Measurements from ENCODE around the gene TMPRSS6.

TMPRSS6 gene

DNA sequence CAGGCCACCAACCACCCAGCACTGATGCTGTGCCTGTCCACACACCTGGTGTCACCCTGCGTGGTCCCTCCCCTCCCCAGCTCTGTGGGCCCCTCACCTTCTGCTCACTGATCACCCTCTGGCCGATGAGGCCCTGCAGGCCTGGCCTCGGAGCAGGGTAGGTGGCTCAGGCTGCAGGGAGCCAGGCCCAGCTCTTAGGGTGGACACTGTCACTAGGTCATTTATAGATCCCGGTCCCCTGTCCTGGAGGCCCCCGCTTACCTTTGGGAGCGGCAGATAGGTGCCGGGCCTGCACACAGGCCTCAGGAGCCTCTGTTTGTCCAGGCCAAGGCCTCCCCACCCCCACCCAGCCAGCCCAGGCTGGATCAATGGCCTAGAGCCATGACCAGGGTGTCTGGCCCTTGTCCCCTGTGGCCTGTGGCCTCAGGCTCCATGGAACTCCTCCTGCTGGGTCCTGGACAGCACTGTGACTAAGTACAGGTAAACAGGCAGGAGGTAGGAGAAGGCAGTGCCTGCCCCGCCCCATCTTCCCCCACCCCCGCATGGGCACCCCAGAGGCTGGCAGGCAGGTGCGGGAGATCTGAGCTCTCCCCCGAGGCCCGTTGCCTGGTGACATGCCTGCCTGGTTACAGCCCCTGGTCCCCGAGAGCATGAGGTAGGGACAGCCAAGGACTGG lies at the start of gene TMPRSS6:
TMPRSS6 (minus strand) TSS at position 472 of the 676 bp plus-strand sequence. CDS start 6,296 bp downstream, outside the sequence.
- in situ Hi-C loops (cut with MboI; ENCODE audit: low sequenced_read_pairs), result no loop called here
- no peak for DNase-seq (ENCODE audit: low spot score in 2 of 2)
- Histone ChIP-seq H3K36me3 (replicated peaks) (no peaks in the 10 kb centered on the region), H3K9me3 (no peaks in the 10 kb centered on the region), H3K4me3 (no peak within 1 kb of the TSS), H3K4me1 (no peaks in the 10 kb centered on the region), H3K27me3 (ENCODE audit: low read depth) (peaks cover 9% of the 10 kb centered on the region)

DNA sequence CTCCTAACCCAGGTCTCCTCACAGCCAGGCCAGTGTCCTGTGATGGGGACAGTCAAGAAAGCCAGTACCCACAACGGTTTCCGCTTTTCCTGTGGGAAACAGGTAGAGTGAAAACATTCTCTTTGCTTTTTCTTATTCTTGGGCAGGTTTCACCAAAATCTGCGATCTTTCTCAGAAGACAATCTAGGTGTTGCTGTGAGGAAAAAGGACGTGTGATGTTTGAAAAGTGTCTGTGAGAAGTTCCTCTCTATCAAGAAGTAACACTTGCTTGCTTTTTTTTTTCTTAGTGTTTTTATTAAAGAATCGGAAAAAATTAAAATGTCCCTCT lies 49.4 kb upstream of the TMPRSS6 start:
- H3K36me3 ChIP-seq (replicated peaks), result no peaks in the 10 kb centered on the region
- in situ Hi-C loops (cut with MboI; ENCODE audit: low sequenced_read_pairs), result no loop called here
- no peaks in the 10 kb centered on the region; the same call in 1 of the 2 replicates for H3K9me3 ChIP-seq
- no peak overlapping the region for H3K4me3 ChIP-seq
- H3K27me3 ChIP-seq (ENCODE audit: low read depth), result peaks cover 22% of the 10 kb centered on the region
- DNase-seq (ENCODE audit: low spot score in 2 of 2), result no peak
- H3K4me1 ChIP-seq, result no peaks in the 10 kb centered on the region

GRCh38 chr22:37157516-37158285 lies 48.2 kb upstream of the TMPRSS6 start:
- no peak for DNase-seq (ENCODE audit: low spot score in 2 of 2)
- Histone ChIP-seq H3K9me3 (no peaks in the 10 kb centered on the region; the same call in 1 of the 2 replicates), H3K4me3 (no peak overlapping the region), H3K4me1 (no peaks in the 10 kb centered on the region), H3K27me3 (ENCODE audit: low read depth) (peaks cover 22% of the 10 kb centered on the region), H3K36me3 (replicated peaks) (no peaks in the 10 kb centered on the region)
- in situ Hi-C loops (cut with MboI; ENCODE audit: low sequenced_read_pairs), result no loop called here

DNA sequence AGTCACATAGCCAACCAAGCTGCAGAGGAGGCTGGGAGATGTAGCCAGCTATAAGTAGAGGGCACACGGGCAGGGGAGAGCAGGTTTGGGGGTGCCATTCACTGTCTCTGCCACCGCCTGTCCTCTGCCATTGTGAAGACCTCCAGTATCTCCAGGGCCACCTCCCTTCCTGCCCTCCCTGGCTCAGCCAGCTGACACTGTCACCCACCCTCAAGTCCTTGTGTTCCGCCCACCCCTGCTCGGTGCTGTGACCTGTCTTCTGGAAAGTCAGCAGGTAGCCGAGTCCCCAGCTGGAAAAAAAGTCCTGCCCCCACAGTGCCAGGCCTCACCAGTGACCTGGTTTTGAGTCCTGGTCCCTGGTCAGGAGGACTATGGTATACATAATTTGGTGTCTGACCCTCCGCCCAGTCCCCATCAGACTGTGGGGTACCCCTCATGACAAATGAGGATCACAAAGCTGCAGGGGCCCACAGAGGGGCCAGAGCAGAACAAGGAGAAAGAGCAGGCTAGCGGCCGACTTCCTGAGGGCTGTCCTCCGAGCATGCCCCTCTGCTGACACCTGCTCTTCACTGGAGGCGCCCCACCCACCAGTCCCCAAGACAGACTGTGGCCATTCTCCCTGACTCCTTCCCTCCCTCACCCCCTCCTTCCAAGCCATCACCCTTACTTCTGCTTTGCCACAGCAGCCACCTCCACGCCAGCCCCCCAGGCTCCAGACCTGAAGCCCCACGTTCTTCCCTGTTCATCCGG lies 47.3 kb upstream of the TMPRSS6 start:
- H3K36me3 ChIP-seq (replicated peaks), result no peaks in the 10 kb centered on the region
- DNase-seq (ENCODE audit: low spot score in 2 of 2), result no peak
- in situ Hi-C loops (cut with MboI; ENCODE audit: low sequenced_read_pairs), result no loop called here
- H3K4me3 ChIP-seq, result no peak overlapping the region
- H3K4me1 ChIP-seq, result no peaks in the 10 kb centered on the region
- H3K9me3 ChIP-seq, result no peaks in the 10 kb centered on the region; the same call in 1 of the 2 replicates
- H3K27me3 ChIP-seq (ENCODE audit: low read depth), result peaks cover 22% of the 10 kb centered on the region

DNA sequence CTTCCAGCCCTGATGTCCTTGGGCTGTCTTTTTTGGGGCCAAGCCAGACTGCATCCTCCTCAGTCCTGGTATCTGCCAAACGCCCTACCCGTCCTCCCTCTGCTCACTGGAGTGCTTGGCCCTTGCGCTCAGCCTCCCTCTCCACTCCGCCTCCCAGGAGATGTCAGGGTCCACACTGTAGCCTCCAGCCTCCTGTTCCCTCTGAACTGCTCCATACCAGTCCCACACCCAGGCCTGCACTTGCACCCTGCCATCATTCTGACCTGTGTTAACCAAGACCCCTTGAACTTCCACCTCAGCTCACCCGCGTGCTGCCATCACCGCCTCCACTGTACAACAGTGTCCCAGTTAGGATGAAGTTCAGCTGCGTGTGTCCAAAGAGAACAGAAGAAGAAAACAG lies 46.5 kb upstream of the TMPRSS6 start:
- H3K4me1 ChIP-seq, result no peaks in the 10 kb centered on the region
- no peaks in the 10 kb centered on the region for H3K36me3 ChIP-seq (replicated peaks)
- no peak for DNase-seq (ENCODE audit: low spot score in 2 of 2)
- H3K27me3 ChIP-seq (ENCODE audit: low read depth), result peaks cover 22% of the 10 kb centered on the region
- no peaks in the 10 kb centered on the region; the same call in 1 of the 2 replicates for H3K9me3 ChIP-seq
- in situ Hi-C loops (cut with MboI; ENCODE audit: low sequenced_read_pairs), result no loop called here
- no peak overlapping the region for H3K4me3 ChIP-seq

DNA sequence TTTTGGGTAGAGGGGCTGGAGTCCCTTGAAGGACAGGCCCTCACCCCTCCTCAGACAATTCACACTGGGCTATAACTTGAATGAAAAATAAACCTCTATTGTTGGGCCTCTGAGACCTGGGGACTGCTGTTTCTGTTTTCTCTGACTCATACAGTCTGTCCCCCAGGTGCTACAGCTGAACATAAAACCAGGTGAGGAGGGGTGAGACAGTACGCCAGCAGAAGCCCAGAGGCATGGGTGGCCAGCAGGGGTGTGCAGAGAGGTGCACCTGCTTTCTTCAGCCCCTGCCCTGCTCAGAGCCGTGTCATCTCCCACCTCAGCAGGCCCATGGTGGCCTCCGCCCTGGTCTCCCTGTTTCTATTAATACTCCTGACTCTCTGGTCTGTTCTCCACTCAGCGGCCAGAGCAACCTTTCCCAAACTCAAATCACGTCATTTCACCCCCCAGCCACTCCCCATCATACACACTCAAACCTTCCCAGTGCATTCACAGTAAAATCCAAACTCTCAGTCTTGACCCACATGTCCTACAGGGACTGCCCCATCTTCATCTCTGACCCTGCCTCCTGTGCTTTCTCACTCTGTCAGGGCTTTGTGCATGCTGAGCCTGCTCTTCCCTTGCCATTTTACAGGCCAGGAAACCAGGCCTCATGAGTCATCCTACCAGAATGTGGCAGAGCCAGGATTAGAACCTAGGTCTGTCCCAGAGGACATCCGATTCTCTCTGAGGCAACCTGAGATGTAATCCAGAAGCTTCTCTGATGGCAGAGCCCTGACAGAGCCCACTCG lies 45.6 kb upstream of the TMPRSS6 start:
- Histone ChIP-seq H3K4me1 (no peaks in the 10 kb centered on the region), H3K27me3 (ENCODE audit: low read depth) (peaks cover 22% of the 10 kb centered on the region), H3K4me3 (no peak overlapping the region), H3K9me3 (no peaks in the 10 kb centered on the region), H3K36me3 (replicated peaks) (no peaks in the 10 kb centered on the region)
- no peak for DNase-seq (ENCODE audit: low spot score in 2 of 2)
- in situ Hi-C loops (cut with MboI; ENCODE audit: low sequenced_read_pairs), result no loop called here

DNA sequence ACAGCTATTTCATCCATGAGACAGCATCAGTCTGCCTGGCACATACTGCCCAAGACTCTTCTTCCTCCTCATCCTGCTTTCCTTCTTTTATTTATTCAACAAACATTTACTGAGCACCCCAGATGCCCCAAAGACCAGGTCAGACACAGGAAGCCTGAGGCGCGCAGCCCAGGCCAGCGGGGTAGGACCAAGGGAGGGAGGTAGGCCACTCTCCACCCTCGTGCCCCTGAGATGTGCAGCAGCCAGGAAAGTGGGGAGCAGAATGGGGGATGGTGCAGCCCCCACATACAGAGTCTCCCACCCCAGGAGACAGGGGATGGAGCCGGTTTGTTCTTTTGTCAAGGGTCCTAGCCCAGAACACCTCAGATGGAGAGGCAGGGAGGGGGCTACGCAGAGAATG lies 44.4 kb upstream of the TMPRSS6 start:
- in situ Hi-C loops (cut with MboI; ENCODE audit: low sequenced_read_pairs), result no loop called here
- Histone ChIP-seq H3K4me1 (no peaks in the 10 kb centered on the region), H3K9me3 (no peaks in the 10 kb centered on the region), H3K4me3 (no peak overlapping the region), H3K27me3 (ENCODE audit: low read depth) (peaks cover 21% of the 10 kb centered on the region), H3K36me3 (replicated peaks) (no peaks in the 10 kb centered on the region)
- no peak for DNase-seq (ENCODE audit: low spot score in 2 of 2)

- H3K4me1 ChIP-seq, result no peaks in the 10 kb centered on the region
- no peaks in the 10 kb centered on the region for H3K36me3 ChIP-seq (replicated peaks)
- in situ Hi-C loops (cut with MboI; ENCODE audit: low sequenced_read_pairs), result no loop called here
- no peak for DNase-seq (ENCODE audit: low spot score in 2 of 2)
- no peak overlapping the region for H3K4me3 ChIP-seq
- H3K9me3 ChIP-seq, result no peaks in the 10 kb centered on the region
- H3K27me3 ChIP-seq (ENCODE audit: low read depth), result no peaks in the 10 kb centered on the region
Observed at GRCh38 chr22:37151401-37151800, 41.9 kb upstream of the TMPRSS6 start.

DNA sequence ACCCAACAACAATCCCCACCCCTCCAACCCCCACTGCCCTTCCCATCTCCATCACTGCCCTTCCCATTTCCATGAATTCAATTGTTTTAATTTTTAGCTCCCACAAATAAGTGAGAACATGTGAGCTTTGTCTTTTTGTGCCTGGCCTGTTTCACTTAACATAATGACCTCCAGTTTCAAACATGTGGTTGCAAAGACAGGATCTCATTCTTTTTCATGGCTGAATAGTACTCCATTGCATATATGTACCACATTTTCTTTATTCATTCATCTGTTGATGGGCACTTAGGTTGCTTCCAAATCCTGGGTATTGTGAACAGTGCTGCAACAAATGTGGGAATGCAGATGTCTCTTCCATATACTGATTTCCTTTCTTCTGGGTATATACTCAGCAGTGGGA lies 41.2 kb upstream of the TMPRSS6 start:
- 0 out of 2 replicates have a peak, but pooled peaks cover 5% of the 10 kb centered on the region for H3K27me3 ChIP-seq (ENCODE audit: low read depth)
- DNase-seq (ENCODE audit: low spot score in 2 of 2), result no peak
- no peaks in the 10 kb centered on the region for H3K36me3 ChIP-seq (replicated peaks)
- in situ Hi-C loops (cut with MboI; ENCODE audit: low sequenced_read_pairs), result no loop called here
- H3K4me1 ChIP-seq, result no peaks in the 10 kb centered on the region
- no peak overlapping the region for H3K4me3 ChIP-seq
- no peaks in the 10 kb centered on the region for H3K9me3 ChIP-seq

- H3K27me3 ChIP-seq (ENCODE audit: low read depth), result peaks cover 15% of the 10 kb centered on the region; the same call in 1 of the 2 replicates
- DNase-seq (ENCODE audit: low spot score in 2 of 2), result no peak
- H3K4me1 ChIP-seq, result no peaks in the 10 kb centered on the region
- H3K36me3 ChIP-seq (replicated peaks), result no peaks in the 10 kb centered on the region
- no peak overlapping the region for H3K4me3 ChIP-seq
- in situ Hi-C loops (cut with MboI; ENCODE audit: low sequenced_read_pairs), result no loop called here
- H3K9me3 ChIP-seq, result no peaks in the 10 kb centered on the region
Observed at GRCh38 chr22:37148742-37149665, 39.5 kb upstream of the TMPRSS6 start.

DNA sequence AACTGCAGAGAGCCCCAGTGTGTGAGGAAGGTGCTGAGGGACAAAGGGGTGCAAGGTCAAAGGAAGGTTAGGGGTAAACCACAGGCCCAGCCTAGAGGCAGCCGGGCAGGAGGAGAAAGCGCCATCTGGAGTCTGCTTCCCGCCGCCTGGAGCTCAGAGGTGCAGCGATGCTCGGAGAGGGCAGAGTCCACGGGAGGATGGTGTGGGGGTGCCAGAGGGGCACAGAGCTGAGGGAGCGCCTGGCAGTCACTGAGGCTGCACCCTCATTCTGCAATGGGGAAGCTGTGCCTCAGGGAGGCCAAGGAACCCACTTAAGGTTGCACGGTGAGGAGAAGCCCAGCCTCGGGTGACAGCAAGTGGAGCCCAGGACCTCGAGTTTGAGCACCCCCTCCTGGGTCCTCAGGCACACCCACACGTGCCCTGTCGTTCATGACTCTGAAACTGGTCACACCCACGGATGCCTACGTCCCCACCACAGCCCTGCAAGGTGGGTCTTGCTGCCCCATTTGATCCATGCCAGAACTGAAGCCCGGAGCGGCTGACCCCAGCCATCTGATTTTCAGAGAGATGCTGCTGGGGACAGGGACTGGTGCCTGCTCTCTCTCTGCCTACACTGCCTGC lies 38.6 kb upstream of the TMPRSS6 start:
- in situ Hi-C loops (cut with MboI; ENCODE audit: low sequenced_read_pairs), result no loop called here
- Histone ChIP-seq H3K9me3 (no peaks in the 10 kb centered on the region), H3K4me3 (no peak overlapping the region), H3K27me3 (ENCODE audit: low read depth) (peaks cover 15% of the 10 kb centered on the region; the same call in 1 of the 2 replicates), H3K4me1 (no peaks in the 10 kb centered on the region), H3K36me3 (replicated peaks) (no peaks in the 10 kb centered on the region)
- DNase-seq (ENCODE audit: low spot score in 2 of 2), result no peak

DNA sequence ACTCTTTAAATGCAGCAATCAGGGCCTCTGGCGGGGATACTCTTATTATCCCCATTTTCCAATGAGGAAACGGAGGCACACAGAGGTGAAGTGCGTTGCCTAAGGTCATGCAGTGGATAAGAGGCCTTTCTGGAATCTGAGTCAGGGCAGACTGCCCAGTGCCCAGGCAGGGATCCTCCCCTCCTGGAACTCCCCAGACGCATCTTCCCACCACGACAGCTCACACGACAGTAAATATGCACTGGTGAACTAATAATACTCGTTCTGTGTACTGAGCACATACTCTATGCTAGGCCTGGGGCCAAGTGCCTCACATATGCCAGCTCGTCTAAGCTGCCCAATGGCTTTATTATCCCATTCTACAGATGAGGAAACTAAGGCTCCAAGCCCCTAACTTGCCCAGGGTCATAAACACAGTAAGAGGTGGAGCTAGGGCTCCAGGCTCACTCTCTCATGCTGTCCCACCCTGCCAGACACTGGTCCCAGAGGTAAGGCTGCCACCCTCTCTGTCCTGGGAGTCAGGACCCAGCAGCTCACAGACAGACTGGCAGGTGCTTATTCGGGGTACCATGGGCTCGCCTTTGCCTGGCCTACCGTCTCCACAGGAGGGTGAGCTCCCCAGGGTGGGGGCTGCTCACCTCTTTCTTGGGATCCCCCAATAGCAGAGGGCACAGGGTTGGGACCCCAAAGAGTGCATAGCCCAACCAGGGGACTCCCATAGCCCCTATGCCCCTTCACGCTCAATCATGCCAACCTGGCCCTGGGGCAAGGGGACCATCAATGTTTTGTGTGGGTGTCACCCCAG lies 37.9 kb upstream of the TMPRSS6 start:
- Histone ChIP-seq H3K4me1 (no peaks in the 10 kb centered on the region), H3K27me3 (ENCODE audit: low read depth) (peaks cover 15% of the 10 kb centered on the region; the same call in 1 of the 2 replicates), H3K9me3 (no peaks in the 10 kb centered on the region), H3K4me3 (no peak overlapping the region), H3K36me3 (replicated peaks) (no peaks in the 10 kb centered on the region)
- DNase-seq (ENCODE audit: low spot score in 2 of 2), result no peak
- in situ Hi-C loops (cut with MboI; ENCODE audit: low sequenced_read_pairs), result no loop called here
